Measurements from ENCODE around the gene HLF.
A peak's percentile ranks its signal among the peaks of the same experiment; 100 is the strongest.

HLF gene

GRCh38 chr17:55294042-55294751 lies 29.4 kb downstream of the HLF start:
- no peak for DNase-seq

DNA sequence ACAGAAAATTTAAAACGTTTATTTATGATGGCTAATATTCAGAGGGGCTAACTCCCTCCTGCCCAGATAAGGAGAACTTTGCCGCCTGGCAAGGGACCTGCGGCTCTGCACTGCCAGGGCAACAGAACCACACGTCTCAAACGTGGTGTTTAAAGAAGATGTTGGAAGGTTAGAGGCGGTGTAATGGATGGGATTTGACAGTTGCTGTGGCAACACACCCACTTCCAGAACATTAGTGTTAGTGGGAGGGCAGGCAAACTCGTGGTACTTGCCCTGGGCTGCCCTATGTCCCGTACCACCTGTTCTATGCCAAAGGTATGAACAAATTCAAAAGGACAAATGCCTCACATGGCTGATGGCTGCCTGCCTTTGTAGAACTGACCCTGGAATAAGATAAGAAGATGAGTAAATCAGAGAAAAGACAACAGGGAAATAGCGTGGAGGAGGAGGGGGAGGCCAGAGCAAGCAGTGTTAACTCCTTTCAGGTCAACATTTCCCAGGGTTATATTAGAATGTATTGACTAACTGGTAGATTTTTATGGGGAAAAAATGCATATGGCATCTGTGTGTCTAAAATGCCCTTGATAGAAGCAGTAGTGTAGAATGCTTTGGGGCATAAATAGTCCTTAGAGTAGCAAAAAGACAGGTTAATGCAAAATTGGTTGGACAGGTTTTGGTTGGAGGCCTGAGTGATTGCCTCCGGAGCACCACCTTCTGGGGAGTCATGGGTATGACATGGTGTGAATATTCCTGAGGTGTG lies 30.8 kb downstream of the HLF start:
- DNase-seq: peak; percentile 2 to 12

DNA sequence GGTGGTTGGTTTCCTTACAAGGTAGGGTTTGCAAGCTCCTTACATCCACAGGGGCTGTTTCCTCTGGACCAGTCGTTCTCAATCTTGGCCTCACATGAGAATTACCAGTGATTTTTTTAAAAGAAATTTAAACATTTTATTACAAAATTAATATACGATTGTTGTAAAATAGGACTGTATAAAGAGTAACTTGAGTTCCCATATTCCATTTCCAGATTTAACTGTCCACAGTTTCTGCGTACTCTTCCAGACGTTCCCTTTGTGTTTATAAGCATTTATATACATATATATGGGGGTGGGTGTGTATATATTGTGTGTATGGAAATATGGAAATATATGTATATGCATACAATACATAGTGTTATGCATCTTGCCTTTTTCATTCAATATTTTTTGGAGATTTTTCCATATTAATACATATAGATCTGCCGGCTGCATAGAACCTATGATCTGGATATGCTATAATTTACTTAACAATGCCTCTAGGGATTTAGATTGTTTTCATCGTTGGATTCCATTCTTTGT lies 31.5 kb downstream of the HLF start:
- DNase-seq: no peak

- no peak for DNase-seq
Measured at GRCh38 chr17:55296699-55297098, 31.9 kb downstream of the HLF start.

DNA sequence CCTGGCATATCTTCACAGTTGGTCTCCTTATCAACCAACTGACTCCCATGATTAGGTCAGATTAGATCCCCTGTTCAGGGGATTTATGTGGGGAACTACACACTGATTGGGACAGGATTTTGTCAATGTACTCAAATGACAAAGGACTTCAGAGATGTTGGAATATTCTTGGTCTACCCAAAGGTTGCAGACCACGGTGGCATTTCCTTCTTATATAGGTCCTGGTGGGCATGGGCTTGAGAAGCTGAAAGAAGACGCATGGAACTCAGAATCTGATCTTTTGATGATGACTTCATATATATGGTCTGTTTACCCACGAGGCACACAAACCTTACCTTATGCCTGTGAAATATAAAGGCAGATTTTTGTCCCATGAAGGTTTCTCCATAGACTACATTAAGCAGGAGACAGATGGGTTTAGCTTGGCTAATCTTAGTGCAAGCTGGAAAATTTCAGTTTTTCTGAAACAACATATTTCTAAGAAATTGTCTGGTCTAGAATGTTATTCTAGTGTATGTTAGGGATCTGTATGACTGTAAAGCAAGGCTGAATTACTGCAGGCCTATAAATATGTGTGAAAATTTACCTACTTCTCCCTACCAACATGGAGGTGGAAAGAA lies 33.5 kb downstream of the HLF start:
- DNase-seq: no peak

- no peak for DNase-seq
Measured at GRCh38 chr17:55299162-55299838, 34.5 kb downstream of the HLF start.

GRCh38 chr17:55299890-55300289 lies 35.1 kb downstream of the HLF start:
- DNase-seq: no peak

GRCh38 chr17:55300479-55301290 lies 35.9 kb downstream of the HLF start:
- no peak for DNase-seq

DNA sequence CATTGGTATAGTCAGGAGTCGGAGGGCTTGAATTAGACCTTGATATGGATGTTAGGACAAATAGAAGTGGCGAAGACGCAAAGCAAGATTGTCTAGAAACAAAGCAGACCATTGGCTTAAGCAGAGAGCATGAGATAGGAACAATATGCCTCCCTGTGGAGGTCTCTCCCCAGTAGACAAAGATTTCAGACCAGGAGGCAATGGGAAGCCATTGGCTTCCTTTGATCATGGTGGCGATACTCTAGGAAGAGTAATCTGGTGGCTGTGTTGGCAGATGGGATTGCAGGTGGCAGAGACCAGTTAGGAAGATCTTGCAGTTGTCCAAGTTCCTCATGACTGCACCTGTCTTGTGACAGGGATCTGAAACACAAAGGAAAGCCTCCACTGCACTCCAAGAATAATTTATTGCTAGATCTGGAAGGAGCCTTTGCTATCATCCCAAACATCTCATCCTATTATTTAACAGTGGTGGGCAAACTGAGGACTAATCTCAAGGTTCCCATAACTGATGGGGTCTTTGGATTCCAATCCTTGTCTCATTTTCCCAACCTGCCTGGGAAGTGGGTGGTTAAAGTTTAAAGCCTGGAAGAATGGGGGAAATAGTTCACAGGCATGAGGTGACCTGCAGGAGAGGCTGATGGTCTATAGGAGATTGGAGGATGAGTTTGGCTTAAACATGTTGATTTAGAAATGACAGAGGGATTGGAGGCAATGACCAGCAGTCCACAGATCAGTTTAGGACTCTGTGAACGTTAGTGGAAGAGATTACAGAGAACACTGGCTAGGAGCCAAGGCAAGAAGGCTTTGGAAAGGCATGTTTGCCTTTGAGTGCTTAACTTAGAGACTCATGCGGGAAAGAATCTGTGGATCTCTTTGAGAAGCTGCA lies 37.0 kb downstream of the HLF start:
- DNase-seq: no peak

- no peak for DNase-seq
Measured at GRCh38 chr17:55302407-55302787, 37.6 kb downstream of the HLF start.

DNA sequence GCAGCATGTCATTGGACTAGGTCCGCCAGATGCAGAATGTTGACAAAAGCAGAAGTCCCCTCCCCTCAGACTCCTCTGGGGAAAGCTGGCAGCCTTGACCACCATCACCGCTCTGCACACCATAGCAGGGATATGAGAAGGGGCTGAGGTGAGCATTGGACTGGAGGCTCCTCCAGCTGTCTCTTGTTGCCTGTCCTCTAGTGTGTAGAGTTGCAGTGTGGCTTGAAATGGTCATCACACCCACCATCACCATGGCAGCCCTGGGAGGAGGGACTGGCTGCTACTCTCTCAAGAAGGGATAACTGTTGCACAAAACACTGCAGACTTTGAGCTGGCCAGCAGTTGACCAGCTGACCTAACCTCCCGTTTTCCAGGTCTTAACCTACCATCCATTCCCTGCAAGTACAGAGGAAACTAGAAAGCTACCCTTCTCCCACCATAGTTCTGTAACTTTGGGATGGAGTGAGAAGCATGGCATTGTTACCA lies 38.3 kb downstream of the HLF start:
- DNase-seq: no peak

GRCh38 chr17:55303701-55304145 lies 39.0 kb downstream of the HLF start:
- DNase-seq: no peak

GRCh38 chr17:55304171-55304859 lies 39.6 kb downstream of the HLF start:
- DNase-seq: no peak

GRCh38 chr17:55305321-55306087 lies 40.7 kb downstream of the HLF start:
- DNase-seq: no peak

DNA sequence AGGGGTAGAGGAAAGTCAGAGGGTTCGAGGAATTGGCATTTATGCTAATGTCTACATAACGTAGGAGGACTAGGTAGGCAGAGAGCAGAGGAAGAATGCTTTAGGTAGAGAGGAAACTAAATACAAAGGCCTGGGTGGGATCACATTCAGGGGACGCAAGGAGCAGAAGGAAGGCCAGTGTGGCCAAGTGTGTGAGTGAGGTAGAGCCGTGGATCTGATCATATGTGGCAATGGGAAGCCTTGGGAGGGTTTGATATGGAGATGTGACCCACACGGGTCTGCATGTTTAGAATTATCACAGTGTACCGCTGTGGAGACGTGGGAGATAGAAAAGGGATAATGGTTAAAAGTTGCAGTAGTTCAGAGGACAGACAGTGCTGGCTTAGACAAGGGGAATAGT lies 43.1 kb downstream of the HLF start:
- DNase-seq: no peak

- no peak for DNase-seq
Measured at GRCh38 chr17:55308613-55309391, 44.0 kb downstream of the HLF start.

DNA sequence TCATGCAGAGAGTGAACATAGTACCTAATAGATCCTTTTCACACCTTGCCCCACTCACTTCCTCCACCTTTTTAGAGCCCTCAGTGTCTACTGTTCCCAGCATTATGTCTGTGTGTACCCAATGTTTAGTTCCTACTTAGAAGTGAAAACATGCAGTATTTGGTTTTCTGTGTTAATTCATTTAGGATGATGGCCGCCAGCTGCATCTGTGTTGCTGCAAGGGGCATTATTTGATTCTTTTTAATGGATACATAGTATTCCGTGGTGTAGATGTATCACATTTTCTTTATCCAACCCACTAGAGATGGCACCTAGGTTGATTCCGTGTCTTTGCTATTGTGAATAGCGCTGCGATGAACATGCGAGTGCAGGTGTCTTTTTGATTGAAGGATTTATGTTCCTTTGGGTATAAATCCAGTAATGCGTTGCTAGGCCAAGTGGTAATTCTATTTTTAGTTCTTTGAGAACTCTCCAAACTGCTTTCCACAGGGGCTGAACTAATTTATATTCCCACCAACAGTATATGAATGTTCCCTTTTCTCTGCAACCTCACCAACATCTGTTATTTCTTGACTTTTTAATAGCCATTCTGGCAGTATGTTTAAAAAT lies 47.1 kb downstream of the HLF start:
- DNase-seq: no peak

DNA sequence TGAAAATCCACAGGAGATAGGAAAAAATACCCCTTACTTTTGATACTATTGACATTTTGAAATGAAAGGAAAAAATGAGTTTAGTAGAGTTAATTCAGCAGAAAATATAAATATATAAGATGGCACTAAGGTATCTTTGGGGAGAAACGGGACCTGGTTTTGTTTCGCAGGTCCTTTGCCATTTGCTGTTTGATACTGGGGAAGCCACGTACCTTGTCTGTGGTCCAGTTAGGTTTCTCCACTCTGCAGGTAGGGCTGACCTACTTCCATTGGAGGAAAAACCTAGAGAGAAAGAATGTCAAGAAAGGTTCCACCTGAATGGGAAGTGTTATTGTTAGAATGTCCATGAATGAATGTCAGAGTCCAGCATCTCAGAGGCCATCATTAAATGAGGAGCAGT lies 48.1 kb downstream of the HLF start:
- no peak for DNase-seq
